Femur (tissue), 1 donor: Measurements from ENCODE around the gene AKT3.

Experiments
- DNase-seq: peaks from one replicate; pipeline ENCODE4 v3.0.0-alpha.2; 2017

AKT3 gene

DNA sequence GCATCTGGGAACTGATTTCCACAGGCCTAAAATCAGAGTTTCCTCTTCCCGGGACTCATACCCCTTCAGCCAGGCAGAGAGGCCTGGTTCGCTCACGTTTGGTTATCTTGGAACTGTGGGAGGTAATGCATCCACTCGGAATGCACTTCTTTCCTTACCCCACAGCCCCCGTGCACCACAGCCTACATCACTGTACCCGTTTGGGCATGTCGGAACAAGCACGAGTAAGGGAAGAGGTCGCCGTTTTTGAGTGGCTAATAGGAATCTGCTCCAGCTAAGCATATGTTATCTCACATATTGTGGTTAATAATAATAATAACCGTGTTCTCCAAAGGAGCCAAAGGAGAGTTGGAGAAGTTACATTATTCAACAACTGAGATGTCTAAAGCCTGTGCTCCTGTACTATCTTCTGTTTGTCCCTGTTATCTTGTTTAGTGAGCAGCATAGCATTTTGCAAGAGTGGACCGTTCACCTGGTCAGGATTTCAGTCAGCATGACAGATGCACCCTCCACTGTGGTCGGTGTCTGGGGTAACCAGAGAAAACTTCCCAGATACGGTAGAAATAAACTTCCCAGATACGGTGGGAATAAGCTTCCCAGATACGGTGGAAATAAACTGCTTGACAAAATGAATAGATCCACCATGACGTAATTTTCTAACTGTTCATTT is 395.6 kb downstream of the AKT3 start:
- DNase-seq = no peak

DNA sequence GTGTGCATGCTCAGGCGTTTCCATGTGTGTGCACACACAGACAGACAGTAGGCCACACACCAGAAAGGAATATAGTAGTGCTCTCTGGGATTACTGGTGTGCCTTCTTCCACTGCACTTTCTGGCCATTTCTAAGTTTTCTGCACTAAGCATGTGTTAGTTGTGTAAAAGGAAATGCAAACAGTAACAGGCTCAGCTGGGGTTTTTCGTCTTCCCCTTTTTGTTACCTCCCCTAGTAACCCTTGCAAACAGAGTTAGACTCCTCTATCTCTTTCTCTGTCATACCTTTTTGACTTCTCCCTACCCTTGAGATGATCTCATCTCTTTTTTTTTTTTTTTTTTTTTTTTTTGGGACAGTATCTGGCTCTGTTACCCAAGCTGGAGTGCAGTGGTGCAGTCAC is 398.0 kb downstream of the AKT3 start:
- DNase-seq = no peak

DNA sequence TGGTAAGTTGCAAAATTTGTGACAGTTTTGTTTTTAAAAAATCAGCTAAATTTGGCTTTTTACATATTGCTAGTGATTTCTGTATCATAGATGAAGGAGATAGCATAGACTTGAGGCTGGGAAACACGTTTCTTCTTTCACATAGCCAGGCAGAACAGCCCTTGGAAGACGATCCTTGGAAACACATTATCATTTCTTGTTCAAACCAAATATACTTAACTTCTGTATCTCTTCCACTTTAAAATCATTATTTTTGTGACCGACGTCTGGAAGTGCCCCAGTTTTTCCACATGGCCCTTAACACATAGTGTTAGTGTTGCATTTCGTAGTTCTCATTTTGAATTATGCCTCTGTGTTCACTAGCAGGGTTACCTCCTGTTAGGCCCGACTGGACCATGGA is 400.7 kb downstream of the AKT3 start:
- no peak for DNase-seq

DNA sequence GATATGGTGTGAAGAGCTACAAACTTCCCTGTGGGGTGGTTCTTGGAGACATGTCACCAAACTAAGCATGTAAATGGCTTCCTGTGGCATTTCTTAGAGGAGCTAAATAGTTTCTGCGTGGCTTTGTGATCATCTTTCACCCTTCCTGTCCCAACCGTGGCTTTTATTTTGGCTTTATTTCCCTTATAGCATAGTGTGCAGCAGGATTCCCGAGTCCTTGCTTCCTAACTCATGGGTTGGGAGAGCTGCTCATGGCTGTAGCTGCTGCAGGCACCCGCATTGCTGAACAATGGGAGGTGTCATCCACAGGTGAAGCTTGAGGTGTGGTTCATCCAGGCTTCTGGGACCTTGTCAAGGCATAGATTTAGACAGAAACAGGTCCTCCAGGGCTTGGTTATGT is 402.2 kb downstream of the AKT3 start:
- no peak for DNase-seq

DNA sequence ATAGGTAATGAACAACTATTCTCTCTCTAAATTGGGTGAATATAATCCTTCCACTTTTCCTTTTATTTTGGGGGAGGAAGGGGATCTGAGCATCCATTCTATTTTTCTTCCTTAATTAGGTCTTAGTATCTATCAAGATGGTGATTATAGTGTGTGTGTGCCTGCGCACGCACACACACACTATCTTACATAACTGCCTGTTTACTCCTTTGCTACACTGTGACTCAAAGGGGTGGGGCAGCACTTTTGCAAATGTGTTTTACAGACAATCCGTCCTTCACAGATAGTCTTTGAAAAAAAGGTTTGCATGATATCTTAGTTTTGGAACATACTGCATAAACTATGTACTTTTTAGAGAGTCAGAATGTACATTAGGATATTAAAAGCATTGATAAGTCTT is 402.7 kb downstream of the AKT3 start:
- no peak for DNase-seq

DNA sequence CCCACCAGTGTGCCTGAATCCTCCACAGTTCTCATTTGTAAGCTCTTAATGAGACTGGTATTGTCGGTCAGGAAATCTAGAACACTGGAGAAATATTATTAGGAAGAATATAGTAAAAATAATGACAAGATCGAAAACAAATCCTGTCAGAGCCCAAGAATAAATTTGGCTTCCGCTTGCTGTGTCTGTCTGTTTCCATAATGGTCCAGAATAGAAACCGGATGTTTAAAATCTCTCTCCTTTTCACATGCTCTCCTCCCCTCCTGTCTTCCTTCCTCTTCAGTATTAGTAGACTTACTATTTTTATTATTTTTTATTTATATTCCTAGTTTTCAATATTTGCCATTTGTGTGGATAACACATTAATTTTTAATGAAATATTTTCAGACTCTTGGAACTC is 406.5 kb downstream of the AKT3 start:
- DNase-seq = no peak

DNA sequence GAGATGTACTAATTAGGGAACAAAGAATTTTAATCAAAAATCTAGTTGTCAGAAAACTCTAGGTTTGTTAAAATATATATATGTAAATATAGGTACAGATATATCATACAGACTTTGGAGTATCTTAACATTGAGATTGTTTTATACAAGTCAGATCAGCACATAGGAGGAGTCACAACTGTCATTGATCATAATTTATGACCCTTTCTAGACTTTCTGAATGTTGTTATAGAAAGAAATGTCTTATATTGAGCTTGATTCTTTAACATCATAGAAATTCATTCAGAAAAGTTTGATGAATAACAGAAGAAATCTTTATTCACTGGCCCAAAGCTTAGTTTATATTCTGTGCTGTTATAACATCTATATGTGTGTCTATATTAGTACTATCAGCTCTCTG is 408.4 kb downstream of the AKT3 start:
- DNase-seq = no peak

DNA sequence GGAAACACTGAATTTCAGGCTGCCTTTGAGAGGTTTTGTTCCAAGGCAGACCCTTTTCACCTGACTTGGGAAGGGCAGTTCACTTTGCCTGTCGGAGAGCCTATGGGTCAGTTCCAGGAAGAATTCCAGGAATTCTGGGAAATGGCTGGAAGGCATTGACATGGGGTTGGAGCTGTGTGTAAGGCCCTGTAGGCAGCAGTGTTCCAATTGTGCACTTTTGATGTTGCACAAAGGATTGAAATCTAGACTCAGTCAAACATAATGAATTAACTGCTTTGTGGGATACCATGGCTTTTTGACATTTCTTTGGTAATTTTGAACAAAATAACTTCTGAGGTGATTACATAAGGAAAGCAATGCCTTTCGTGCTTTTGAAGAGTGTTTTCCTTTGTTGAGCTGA is 409.6 kb downstream of the AKT3 start:
- no peak for DNase-seq

DNA sequence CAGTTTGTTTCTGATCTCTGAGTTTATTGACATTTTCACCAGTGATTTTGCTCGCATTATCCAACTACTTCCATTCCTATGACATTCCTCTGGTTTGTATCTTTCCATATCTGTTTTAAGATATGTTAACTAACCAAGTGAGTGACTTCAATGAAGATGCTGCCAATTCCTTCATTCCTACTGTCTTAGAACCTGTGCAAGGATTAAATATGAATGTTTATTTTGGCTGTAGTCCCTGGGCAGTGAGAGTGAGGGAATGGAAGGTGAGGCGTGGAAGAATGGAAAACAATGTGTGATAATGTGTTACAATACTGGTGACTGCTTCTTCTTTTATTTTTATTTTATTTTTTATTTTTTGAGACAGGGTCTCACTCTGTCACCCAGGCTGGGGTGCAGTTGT is 411.2 kb downstream of the AKT3 start:
- no peak for DNase-seq
